HL-60/S4 (cell line): ENCODE data around the gene FEZ2.

Source experiments
- in situ Hi-C: fragments of 300-500 bp; cut with MboI; formaldehyde crosslinking; loops from 2 replicates; pipeline ENCODE4 v1.14.3; 2022; ENCODE audit warnings: low sequenced_read_pairs

Gene FEZ2

DNA sequence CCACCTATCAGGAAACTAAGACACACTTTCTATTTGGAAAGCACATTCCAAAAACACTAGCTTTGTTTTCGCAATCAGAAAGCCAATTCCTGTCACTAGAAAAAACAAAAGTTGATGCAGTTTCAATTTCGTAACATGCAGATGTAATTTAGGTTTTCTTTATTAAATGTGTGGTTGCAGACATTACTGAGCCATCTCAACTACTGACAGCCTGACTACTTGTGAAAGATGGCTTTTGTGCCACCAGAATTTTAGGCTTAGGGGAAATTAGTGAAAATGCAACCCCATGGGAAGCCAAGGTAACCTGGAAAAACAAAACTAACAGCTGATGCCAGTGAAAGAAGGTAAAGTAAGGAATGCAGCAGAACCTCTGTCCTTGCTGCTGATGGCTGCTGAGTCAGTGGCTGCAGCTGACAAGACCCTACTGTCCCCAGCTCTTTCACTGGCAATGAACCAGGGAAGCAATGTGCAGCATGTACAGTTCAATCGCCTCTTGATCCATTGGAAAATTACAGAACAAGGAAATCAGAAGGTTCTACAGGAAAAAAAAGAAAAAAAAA is 34.9 kb downstream of the FEZ2 start:
- in situ Hi-C loops = no loop called here

- in situ Hi-C loops = no loop called here
Measured at GRCh38 chr2:36562240-36562639, 35.7 kb downstream of the FEZ2 start.

DNA sequence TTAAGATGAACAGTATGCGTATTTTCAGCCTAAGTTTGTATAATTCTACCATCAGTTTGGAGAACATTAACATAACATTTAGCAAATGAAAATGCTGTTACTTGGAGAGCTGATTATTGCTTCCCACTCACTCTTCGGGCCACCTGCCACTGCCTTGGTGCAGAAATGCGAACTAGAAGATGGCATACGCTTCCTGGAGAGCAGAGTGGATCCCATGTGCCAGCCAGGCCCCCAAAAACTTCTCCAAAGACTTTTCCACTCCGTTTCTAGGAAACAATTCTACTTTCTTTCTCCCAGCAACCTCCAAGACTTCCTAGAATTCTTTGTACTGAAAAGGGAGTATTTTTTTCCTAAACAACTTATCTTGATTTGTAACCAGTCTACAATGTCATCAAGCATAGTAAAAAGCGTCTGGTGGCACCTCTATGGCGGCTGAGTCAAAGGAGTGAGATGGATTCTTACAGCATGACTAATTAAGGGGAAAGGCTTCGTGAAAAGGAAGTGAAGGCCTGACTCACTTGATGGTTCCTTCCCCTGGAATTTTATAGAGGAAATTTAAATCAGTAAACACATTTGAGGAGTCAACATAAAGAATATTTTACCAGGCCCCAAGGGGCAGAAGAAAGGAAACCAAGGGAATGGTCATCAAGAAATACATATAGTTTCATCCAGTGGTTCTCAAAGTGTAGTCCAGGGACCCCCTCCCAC is 36.6 kb downstream of the FEZ2 start:
- in situ Hi-C loops = no loop called here

GRCh38 chr2:36560726-36561125 is 37.2 kb downstream of the FEZ2 start:
- in situ Hi-C loops = no loop called here

DNA sequence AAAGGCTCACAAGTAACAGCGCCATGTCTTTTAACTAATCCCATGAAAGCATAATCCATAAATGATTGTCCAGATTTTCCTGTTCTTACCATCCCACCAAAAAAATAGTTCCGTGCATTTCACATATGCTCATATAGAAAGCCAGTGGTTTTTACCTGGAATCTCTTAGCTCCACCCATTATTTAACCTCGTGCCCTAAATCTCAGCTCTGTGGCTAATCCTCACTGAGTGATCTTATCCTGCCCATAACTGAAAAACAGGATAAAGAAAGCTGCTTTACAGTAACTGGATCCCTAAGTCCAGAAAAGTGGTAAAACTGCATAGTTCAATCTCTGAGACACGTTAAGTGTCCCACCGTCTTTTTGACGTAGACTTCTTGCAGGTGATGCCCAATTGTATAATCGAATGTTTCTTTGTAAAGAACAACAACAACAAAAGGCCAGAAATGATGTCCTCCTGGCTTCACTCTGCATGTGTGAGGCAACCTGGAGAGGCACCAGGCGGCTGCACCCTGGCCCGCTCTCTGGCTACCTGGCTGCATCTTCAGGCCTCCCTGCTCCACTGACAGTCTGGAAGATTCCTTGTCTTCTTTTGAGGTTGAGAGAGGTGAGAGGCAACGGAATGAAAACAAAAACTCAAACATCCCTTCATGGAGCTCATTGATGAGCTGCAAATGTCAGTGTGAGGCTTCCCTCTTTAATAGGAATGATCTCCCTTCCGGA is 38.6 kb downstream of the FEZ2 start:
- in situ Hi-C loops = no loop called here

DNA sequence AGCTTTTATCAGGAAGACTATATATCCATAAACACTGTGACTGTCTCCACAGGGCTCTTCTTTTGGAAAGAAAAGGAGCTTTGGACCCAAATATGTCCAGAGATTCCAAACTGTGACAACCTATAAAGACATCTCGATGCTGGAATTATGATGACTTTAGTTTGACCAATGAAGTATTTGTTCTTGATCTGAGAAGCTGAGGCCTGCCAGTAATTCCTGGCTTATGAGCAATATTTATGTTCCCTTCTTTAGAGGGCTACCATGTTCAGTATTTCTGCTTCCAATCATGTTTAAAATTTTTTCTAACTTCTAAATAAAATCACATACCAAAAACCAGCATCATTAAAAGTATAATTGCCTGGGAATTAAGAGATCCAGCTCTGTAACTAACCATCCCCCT is 41.1 kb downstream of the FEZ2 start:
- in situ Hi-C loops = no loop called here

DNA sequence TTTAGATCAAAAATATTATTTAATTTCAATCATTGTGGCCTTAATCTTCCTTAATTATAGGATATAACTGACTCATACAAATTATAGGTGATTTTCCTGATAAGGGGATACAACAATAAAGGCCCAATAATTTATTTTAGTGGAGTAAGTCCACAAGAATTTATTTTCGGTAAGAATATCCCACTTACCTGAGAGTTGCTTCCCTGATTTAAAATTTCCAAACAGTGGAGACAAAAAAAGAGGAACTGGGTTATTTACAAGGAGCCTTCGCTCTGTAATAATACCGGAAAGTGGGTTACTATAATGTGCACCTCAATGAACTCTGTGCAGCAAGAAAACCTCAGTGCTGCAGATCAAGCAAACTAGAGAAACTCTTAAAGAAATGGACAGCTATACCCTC is 42.2 kb downstream of the FEZ2 start:
- in situ Hi-C loops = no loop called here

GRCh38 chr2:36554531-36554930 is 43.4 kb downstream of the FEZ2 start:
- in situ Hi-C loops = no loop called here

- in situ Hi-C loops = no loop called here
Measured at GRCh38 chr2:36553683-36554082, 44.3 kb downstream of the FEZ2 start.

DNA sequence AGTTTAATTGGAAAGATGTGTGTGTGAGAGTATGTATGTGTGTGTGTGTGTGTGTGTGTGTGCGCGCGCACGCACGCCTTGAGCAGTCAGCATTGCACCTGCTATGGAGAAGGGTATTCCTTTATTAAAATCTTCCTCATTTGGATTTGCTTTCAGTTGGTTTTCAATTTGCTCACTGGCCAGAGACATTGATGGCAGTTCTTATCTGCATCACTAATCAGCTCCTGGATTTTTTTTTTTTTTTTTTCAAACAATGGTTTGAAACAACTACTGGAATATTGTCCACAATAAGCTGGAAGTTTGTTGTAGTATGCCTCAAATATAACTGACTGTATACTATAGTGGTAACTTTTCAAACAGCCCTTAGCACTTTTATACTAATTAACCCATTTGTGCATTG is 48.0 kb downstream of the FEZ2 start:
- in situ Hi-C loops = no loop called here

DNA sequence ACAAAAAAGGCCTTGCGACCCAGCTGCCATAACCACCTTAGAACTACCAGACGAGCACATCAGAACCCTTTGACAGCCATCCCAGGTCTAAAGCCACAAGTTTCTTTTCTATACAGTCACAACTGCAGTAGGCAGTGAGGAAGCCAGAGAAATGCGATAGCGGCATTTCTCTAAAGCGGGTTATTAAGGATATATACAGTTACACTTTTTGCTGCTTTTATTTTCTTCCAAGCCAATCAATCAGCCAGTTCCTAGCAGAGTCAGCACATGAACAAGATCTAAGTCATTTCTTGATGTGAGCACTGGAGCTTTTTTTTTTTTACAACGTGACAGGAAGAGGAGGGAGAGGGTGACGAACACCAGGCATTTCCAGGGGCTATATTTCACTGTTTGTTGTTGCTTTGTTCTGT is 48.8 kb downstream of the FEZ2 start:
- in situ Hi-C loops = no loop called here

- in situ Hi-C loops = no loop called here
Measured at GRCh38 chr2:36547906-36548305, 50.1 kb downstream of the FEZ2 start.

- in situ Hi-C loops = no loop called here
Measured at GRCh38 chr2:36545871-36546416, 52.0 kb downstream of the FEZ2 start.

GRCh38 chr2:36544638-36545338 is 53.2 kb downstream of the FEZ2 start:
- in situ Hi-C loops = no loop called here

DNA sequence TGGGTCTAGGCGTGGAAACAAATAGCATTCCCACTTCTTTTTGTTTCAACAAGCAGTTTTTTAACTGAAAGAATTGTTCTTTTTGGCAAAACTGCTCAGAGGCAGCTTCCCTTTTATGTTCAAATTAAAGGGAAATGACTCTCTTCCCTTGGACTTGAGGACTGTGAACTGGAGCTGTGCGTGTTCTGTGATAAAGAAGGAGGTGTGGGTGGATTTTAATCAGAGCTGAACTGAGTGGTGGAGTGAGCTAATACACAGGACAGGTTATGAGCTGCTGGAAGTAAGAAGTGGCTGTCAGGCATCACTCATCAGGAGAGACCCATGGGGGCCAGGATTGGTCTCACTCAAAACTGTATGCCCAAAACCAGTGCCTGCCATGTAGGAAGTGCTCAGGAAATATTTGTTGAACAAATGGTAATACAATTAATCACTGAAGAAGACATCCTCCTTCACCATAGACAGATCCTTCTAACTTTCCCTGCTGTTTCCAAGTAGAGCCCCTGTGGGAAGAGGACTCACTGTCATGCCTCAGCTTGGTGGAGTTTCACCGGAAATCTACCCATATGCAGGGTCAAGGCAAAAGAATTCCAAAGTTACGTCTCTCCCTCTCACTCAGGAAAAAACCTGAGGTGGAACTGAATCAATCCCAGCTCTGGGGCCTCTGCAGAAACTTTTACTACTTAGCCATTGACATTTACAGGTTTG is 55.9 kb downstream of the FEZ2 start:
- in situ Hi-C loops = no loop called here

GRCh38 chr2:36540986-36541754 is 56.8 kb downstream of the FEZ2 start:
- in situ Hi-C loops = no loop called here

- in situ Hi-C loops = no loop called here
Measured at GRCh38 chr2:36539631-36540030, 58.3 kb downstream of the FEZ2 start.

DNA sequence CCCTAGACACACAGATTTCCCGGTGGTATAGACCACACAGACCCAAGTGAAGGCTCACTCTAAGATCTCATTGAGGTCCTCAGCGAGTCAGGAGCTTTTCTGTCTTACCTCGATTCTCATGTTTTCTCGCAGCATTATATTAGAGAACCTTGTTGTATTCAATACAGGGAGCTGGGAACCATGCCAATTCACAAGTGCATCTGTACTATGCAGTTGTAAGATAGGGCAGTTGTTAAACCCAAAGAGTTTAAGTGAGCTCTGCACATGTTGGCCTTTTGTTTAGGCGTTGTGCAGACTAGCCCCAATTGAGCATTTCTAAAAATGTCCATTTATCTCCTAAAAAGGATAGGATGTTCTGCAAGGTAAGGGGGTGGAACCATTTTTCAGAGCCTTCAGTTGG is 59.6 kb downstream of the FEZ2 start:
- in situ Hi-C loops = no loop called here

GRCh38 chr2:36536776-36537175 is 61.2 kb downstream of the FEZ2 start:
- in situ Hi-C loops = no loop called here

GRCh38 chr2:36535099-36535498 is 62.9 kb downstream of the FEZ2 start:
- in situ Hi-C loops = no loop called here
